Activated naive CD8-positive, alpha-beta T cell (primary cell): Measurements from ENCODE around the gene B4GALT2.

Experiments used
- H3K27ac Mint-ChIP-seq: one replicate; pipeline ENCODE4 v1.8.0; 2021; ENCODE audit warnings: mixed read lengths
- H3K27me3 Mint-ChIP-seq: one replicate; pipeline ENCODE4 v1.8.0; 2021; ENCODE audit warnings: mixed read lengths
- H3K36me3 Mint-ChIP-seq: one replicate; pipeline ENCODE4 v1.8.0; 2021; ENCODE audit warnings: mixed read lengths
- H3K4me1 Mint-ChIP-seq: one replicate; pipeline ENCODE4 v1.8.0; 2021; ENCODE audit warnings: low read depth, mixed read lengths
- H3K4me3 Mint-ChIP-seq: one replicate; pipeline ENCODE4 v1.8.0; 2021; ENCODE audit warnings: mild to moderate bottlenecking, mixed read lengths
- H3K9me3 Mint-ChIP-seq: one replicate; pipeline ENCODE4 v1.8.0; 2021; ENCODE audit warnings: low read depth, mixed read lengths

Gene B4GALT2

DNA sequence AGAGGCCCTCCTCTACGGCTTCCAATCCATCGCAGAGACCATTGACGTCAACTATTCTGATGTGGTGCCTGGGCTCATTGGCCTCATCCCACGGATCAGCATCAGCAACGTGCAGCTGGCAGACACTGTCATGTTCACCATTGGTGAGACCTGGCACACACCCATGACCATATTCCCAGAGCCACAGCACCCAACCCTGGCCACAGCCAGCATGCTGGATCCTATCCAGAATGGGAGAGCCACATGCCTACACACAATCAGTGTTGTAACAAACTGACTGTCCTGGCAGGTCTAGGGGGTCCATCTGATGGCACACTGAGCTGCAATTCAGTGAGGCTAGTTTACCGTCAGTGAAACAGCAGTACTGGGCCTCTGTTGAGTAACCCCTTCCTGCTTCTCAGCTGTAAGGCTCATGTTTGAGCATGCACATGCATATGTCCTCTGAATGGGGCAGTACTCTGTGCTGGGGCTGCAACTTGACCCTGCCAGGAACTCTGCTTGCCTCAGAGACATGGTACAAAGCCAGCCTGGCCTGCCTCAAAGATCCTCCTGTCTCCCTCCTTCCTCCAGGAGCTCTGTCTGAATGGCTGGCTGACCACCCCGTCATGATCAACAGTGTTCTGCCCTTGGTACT lies 21.5 kb upstream of the B4GALT2 start:
- no peak overlapping the region for H3K4me3 Mint-ChIP-seq
- H3K36me3 Mint-ChIP-seq, result peaks cover 11% of the 10 kb centered on the region
- H3K27me3 Mint-ChIP-seq, result no peaks in the 10 kb centered on the region
- no peaks in the 10 kb centered on the region for H3K4me1 Mint-ChIP-seq
- no peaks in the 10 kb centered on the region for H3K9me3 Mint-ChIP-seq
- no peak overlapping the region for H3K27ac Mint-ChIP-seq

DNA sequence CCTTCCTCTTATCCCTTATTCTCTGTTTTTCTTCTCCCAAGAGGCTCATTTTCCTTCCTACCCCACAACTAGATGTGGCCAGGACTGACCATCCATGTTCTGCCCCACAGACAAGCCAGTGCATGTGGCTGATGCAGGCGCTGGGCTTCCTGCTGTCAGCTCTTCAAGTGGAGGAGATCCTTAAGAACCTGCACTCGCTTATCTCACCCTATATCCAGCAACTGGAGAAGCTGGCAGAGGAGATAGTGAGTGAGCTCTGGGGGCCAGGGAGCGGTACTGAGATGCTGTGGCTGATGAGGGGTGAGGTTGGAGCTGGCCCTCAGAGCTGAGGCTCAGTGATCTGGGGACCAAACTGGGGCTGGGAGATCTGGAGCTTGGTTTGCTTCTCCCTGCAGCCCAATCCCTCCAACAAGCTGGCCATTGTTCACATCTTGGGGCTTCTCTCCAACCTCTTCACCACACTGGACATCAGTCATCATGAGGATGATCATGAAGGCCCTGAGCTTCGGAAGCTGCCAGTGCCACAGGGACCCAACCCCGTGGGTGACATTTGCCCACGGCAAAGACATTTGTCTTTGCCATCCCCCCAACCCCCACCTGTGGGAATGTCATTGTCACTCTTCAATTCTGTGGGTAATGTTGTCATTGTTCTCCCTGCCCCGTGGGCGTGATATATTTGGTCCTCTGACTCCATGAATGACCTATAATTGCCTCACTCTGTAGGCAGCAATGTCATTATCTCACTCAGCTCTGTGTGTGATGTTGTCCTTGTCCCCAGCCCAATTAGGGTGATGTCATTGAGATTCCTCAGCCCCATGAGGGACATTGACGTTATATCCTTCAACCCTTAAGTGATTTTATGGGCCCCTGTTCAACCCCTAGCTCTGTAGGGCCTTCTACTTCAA lies 20.4 kb upstream of the B4GALT2 start:
- Mint-ChIP-seq H3K36me3 (peaks cover 14% of the 10 kb centered on the region), H3K27me3 (no peaks in the 10 kb centered on the region), H3K9me3 (no peaks in the 10 kb centered on the region), H3K4me3 (no peak overlapping the region), H3K27ac (no peak overlapping the region), H3K4me1 (no peaks in the 10 kb centered on the region)

DNA sequence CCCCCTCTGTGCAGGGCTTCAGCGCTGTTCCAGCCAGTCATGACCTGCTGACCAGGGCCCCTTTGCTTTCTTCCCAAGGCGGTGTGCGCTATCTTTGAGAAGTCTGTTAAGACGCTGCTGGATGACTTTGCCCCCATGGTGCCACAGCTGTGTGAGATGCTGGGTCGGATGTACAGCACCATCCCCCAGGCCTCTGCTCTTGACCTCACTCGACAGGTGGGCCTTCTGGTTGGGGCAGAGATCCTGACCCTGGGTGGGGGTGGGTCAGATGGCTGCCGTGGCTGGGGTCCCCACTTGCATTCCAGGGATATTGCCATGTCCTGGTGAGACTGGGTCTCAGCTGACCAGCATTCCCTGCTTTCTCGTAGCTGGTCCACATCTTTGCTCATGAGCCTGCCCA lies 18.2 kb upstream of the B4GALT2 start:
- Mint-ChIP-seq H3K36me3 (peaks cover 14% of the 10 kb centered on the region), H3K4me1 (no peaks in the 10 kb centered on the region), H3K4me3 (no peak overlapping the region), H3K9me3 (no peaks in the 10 kb centered on the region), H3K27ac (no peak overlapping the region), H3K27me3 (no peaks in the 10 kb centered on the region)

DNA sequence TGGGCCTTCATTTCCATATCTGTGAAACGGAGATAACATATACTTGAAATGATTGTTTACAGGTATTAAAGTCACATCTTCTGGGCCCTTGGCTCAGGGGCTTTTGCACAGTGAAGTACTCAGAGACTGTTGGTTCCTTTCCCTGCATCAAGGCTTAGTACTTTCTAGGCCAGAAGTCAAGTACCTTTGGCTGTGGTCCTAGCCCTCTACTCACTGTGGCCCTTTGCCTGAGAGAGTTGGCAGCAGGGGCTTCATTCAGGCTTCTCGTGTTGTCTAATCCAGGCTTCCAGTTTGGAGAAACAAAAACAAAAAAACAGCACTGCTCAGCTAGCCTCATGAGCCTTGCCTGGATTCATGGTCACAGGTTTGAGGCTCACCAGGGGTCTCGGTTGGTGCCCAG lies 17.3 kb upstream of the B4GALT2 start:
- Mint-ChIP-seq H3K27ac (no peak overlapping the region), H3K27me3 (no peaks in the 10 kb centered on the region), H3K36me3 (peaks cover 16% of the 10 kb centered on the region), H3K4me3 (no peak overlapping the region), H3K4me1 (no peaks in the 10 kb centered on the region), H3K9me3 (no peaks in the 10 kb centered on the region)

DNA sequence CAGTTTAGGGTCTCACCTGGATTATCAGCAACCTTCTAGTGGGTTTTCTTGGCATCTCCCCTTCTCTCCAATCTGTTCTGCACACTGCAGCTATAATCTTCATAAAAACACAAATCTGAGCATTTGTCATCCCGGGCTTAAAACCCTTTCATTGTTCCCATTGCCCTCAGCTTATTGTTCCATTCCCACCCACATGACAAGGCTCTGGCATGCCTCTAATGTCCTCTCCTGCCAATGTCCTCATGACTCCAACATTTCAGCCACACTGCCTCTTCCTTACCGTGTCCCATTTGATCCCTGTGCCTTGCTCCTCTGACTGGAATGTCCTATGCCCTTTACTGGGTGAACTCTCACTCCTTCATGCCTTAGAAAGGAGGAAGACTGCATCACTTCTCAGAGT lies 16.7 kb upstream of the B4GALT2 start:
- H3K9me3 Mint-ChIP-seq, result no peaks in the 10 kb centered on the region
- no peak overlapping the region for H3K27ac Mint-ChIP-seq
- peaks cover 14% of the 10 kb centered on the region for H3K36me3 Mint-ChIP-seq
- no peaks in the 10 kb centered on the region for H3K27me3 Mint-ChIP-seq
- H3K4me1 Mint-ChIP-seq, result no peaks in the 10 kb centered on the region
- no peak overlapping the region for H3K4me3 Mint-ChIP-seq

DNA sequence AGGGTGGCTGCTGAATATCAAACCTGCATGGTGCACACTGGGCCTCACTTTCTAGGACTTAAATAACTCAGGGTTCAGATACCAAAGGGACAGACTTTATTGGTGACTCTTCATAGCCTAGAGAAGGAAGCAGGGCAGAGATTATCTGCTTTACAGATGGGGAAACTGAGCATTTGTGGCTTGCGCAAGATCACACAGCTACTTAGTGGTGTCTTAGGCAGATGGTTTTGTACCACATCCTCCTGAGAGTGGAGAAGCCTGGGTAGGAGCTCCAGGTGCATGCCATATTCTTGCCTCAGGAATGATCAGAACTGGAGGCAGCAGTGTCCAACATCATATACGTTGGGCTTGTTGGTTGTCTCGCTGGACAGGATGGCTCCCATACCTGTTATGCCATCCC lies 16.0 kb upstream of the B4GALT2 start:
- Mint-ChIP-seq H3K9me3 (no peaks in the 10 kb centered on the region), H3K27ac (no peak overlapping the region), H3K4me3 (no peak overlapping the region), H3K27me3 (no peaks in the 10 kb centered on the region), H3K4me1 (no peaks in the 10 kb centered on the region), H3K36me3 (peaks cover 16% of the 10 kb centered on the region)

DNA sequence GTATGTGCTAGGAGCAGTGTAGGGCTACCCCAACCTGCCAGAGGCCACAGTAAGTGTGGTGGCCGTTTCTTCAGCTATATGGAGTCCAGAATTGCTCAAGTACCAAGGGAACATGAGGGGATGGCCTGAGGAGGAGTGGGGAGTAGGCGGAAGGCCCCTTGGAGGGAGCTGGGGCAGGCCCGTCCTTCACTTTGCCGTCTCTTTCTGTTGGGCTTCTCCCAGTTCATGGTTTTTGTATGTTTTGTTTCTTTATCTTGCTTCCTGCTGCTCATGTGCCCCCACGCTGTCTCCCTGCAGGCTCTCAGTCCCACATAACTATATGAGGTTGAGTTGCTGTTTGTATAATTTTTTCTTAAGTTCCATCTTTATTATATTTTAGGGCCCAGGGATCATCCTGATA lies 15.1 kb upstream of the B4GALT2 start:
- Mint-ChIP-seq H3K9me3 (no peaks in the 10 kb centered on the region), H3K27ac (no peak overlapping the region), H3K27me3 (no peaks in the 10 kb centered on the region), H3K4me1 (no peaks in the 10 kb centered on the region), H3K36me3 (peaks cover 13% of the 10 kb centered on the region), H3K4me3 (no peak overlapping the region)

DNA sequence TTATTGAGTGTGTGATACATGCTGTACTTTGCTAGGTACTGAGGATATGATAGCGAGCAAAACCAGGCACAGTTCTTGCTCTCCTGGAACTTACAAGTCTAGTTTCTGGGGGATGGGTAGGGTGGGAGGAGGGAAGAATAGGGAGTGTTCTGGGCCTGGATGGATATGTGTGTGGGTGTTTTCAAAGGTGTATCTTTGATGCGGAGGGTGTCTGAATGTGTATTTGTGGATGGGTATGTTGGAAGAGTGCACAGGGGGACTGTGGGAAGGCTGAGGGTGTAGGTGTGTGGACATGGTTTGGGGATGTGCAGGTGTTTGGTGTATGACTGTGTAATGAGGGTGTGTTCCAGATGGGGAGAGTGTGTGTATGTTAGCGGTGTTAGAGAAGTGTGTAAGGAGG lies 13.7 kb upstream of the B4GALT2 start:
- peaks cover 15% of the 10 kb centered on the region for H3K36me3 Mint-ChIP-seq
- H3K9me3 Mint-ChIP-seq, result no peaks in the 10 kb centered on the region
- no peak overlapping the region for H3K4me3 Mint-ChIP-seq
- no peak overlapping the region for H3K27ac Mint-ChIP-seq
- H3K27me3 Mint-ChIP-seq, result no peaks in the 10 kb centered on the region
- H3K4me1 Mint-ChIP-seq, result peaks cover 7% of the 10 kb centered on the region

DNA sequence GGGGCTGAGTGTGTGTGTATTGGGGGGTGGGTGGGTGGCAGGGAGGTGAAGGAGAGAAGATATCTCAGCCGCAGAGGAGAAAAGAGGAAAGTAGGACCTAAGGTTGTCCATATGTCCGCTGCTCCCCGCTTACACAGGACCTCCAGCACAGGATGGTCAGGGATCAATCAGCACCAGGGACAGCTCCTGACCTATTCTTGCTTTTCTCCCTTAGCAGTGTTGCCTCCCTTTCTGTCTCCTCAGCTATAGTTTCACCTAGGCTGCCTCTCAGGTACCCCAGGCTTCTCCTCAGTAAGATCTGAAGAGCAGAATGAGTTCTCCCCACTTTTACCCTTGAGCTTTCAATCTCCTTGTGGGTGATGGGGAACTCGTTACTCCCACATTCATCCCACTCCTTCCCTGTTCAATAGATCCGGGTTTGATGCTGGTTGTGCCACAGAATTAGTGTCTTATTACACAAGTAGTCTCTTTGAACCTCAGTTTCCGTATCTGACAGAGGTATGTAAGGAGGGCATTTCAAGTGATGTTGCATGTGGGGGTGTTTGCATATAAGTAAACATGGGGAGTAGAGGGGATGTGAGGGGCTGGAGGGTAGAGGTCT lies 10.6 kb upstream of the B4GALT2 start:
- Mint-ChIP-seq H3K9me3 (no peaks in the 10 kb centered on the region), H3K36me3 (peaks cover 15% of the 10 kb centered on the region), H3K27ac (no peak overlapping the region), H3K4me1 (peaks cover 18% of the 10 kb centered on the region), H3K4me3 (no peak overlapping the region), H3K27me3 (no peaks in the 10 kb centered on the region)

DNA sequence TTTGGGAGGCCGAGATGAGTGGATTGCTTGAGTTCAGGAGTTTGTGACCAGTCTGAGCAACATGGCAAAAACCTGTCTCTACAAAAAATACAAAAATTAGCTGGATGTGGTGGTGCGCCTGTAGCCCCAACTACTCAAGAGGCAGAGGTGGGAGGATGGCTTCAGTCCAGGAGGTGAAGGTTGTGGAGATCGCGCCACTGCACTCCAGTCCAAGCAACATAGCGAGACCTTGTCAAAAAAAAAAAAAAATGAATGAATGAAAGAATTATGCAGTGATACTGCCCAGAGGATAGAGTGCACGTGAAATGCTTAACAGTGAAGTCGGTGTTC lies 9.6 kb upstream of the B4GALT2 start:
- H3K4me3 Mint-ChIP-seq, result peak overlapping the region; percentile 97
- no peaks in the 10 kb centered on the region for H3K27me3 Mint-ChIP-seq
- no peak overlapping the region for H3K27ac Mint-ChIP-seq
- H3K4me1 Mint-ChIP-seq, result peaks cover 27% of the 10 kb centered on the region
- peaks cover 22% of the 10 kb centered on the region for H3K36me3 Mint-ChIP-seq
- H3K9me3 Mint-ChIP-seq, result no peaks in the 10 kb centered on the region

DNA sequence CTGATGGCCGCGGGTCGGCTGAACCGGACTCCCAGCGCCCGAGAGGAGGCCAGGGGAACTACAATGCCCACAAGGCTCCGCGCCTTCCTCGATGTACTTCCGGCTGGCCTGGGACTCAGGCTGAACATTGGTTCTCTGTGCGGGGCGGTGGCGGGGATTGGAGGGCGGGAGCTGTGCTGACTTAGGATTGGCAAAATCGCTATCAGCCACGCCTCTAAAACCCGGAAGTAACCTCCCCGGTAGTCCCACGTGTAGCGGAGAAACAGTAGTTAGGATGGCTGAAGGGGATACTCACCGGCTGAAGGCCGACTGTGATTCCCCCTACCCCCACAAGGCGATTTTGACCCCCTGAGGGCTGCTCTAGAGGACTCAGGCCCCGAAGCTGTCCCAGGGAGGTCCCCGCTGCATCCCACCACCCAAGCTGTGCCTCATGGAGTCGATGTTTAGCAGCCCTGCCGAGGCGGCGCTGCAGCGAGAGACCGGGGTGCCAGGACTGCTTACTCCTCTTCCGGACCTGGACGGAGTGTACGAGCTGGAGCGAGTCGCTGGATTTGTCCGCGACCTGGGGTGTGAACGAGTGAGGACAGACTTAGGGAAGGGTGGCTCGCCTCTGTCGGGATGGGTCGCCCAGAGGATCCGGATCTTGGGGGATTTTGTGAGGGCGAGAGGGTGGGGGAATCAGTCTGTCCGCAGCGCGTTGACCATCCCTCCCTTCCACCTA lies 9.1 kb upstream of the B4GALT2 start, which contains the start of gene DPH2:
DPH2 (plus strand) TSS at position 265 of the 721 bp plus-strand sequence; CDS start at position 431, 166 bp downstream.
- H3K4me3 Mint-ChIP-seq, result peak within 1 kb of the TSS; percentile 97

DNA sequence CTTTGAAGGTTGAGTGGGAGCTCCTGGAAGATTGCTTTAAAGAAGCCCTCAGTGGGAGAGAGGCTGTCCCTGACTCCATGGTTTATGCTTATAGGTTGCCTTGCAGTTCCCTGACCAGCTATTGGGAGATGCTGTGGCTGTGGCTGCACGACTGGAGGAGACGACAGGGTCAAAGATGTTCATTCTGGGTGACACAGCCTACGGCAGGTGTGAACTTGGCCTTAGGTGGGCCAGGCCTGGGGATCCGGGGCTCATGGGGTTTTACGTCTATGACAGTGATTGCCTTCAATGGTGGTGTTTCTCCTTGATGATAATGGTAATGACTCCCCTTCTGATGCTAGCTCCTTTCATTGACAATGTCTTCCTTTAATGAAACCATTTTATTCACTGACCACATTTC lies 8.5 kb upstream of the B4GALT2 start:
- Mint-ChIP-seq H3K4me3 (peak overlapping the region; percentile 97), H3K36me3 (peaks cover 22% of the 10 kb centered on the region), H3K27me3 (no peaks in the 10 kb centered on the region), H3K9me3 (no peaks in the 10 kb centered on the region), H3K27ac (peak overlapping the region; percentile 91), H3K4me1 (peaks cover 27% of the 10 kb centered on the region)

More for the DNA sequence above, 9.1 kb upstream of the B4GALT2 start, which contains the start of gene DPH2:
- H3K27ac Mint-ChIP-seq, result peak within 1 kb of the TSS; percentile 91
- no peaks in the 10 kb centered on the region for H3K9me3 Mint-ChIP-seq
- H3K4me1 Mint-ChIP-seq, result peaks cover 27% of the 10 kb centered on the region
- peaks cover 22% of the 10 kb centered on the region for H3K36me3 Mint-ChIP-seq
- H3K27me3 Mint-ChIP-seq, result no peaks in the 10 kb centered on the region

DNA sequence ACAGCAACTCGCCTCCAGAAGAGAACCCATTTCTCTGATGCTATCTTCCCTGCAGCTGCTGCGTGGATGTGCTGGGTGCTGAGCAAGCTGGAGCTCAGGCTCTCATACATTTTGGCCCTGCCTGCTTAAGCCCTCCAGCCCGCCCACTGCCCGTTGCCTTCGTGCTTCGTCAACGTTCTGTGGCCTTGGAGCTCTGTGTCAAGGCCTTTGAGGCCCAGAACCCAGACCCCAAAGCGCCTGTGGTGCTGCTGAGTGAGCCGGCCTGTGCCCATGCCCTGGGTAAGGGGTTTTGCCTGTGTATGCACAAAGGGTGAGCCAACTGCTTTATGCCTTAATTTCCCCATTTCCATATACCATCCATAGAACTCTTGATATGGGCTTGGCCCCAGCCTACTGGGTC lies 8.1 kb upstream of the B4GALT2 start:
- Mint-ChIP-seq H3K4me1 (peaks cover 30% of the 10 kb centered on the region), H3K36me3 (peaks cover 22% of the 10 kb centered on the region), H3K27me3 (no peaks in the 10 kb centered on the region), H3K9me3 (no peaks in the 10 kb centered on the region), H3K27ac (peak overlapping the region; percentile 91), H3K4me3 (peak overlapping the region; percentile 97)

DNA sequence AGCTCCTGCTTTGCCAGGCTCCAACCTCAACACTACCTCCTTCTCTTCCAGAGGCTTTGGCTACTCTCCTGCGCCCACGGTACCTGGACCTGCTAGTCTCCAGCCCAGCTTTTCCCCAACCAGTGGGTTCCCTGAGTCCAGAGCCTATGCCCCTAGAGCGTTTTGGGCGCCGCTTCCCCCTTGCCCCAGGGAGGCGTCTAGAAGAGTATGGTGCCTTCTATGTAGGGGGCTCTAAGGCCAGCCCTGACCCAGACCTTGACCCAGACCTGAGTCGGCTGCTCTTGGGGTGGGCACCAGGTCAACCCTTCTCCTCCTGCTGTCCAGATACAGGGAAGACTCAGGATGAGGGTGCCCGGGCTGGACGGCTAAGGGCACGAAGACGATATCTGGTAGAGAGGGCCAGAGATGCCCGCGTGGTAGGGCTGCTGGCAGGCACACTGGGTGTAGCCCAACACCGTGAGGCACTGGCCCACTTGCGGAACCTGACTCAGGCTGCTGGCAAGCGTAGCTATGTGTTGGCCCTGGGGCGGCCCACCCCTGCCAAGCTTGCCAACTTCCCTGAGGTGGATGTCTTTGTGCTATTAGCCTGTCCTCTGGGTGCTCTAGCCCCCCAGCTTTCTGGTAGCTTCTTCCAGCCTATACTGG lies 7.6 kb upstream of the B4GALT2 start:
- no peaks in the 10 kb centered on the region for H3K9me3 Mint-ChIP-seq
- peak overlapping the region; percentile 97 for H3K4me3 Mint-ChIP-seq
- H3K27ac Mint-ChIP-seq, result no peak overlapping the region
- peaks cover 22% of the 10 kb centered on the region for H3K36me3 Mint-ChIP-seq
- H3K4me1 Mint-ChIP-seq, result peaks cover 36% of the 10 kb centered on the region
- H3K27me3 Mint-ChIP-seq, result no peaks in the 10 kb centered on the region
